Measurements from ENCODE around the gene ANKRD33. TPM values are rescaled to one million over a fixed set of nuclear protein-coding genes. Genes with fewer than 3 reads are reported as not detected.

The ANKRD33 gene
- total RNA-seq, 1 experiment from 2014 or later = 0.21 TPM

DNA sequence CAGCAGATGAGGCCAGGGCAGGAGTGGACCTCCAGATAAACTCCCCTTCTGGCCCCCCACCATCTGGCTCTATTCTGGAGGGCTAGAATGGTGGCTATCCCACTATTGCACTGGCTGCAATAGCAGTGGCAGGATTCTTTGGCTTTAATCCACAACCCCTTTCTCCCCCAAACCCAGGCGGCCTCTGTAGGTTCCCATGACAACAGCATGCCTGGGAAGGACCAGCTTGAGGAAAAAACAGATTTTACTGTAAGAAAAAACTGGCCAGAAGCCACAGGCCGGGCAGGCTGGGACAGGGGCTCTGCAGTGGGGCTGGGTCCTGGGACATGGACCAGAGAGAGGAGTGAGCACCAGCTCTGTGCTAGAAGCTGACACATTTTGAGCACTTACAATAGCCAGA, 50.0 kb downstream of the ANKRD33 start:
- no peaks in the 10 kb centered on the region for H3K4me1 ChIP-seq (ENCODE audit: control insufficient read depth, insufficient read depth, low read length)
- no peaks in the 10 kb centered on the region for H3K36me3 ChIP-seq (ENCODE audit: control insufficient read depth, insufficient read depth, low read length)
- H3K9me3 ChIP-seq (ENCODE audit: control insufficient read depth, insufficient read depth, low read depth, low read length) = no peaks in the 10 kb centered on the region
- DNase-seq (ENCODE audit: low read depth, low spot score) (no peak), ATAC-seq (no peak)
- no peak overlapping the region for H3K4me3 ChIP-seq (ENCODE audit: low read depth in 2 of 2, low read length in 2 of 2)
- H3K27me3 ChIP-seq (ENCODE audit: control insufficient read depth, insufficient read depth, low read length) = no peaks in the 10 kb centered on the region; the same call in 1 of the 2 replicates
- H3K27ac ChIP-seq (ENCODE audit: low read length) = no peak overlapping the region
- POLR2A ChIA-PET = no interaction called here
- in situ Hi-C loops (cut with HindIII; ENCODE audit: low pct_unique_long_range_greater_than_20kb, low sequenced_read_pairs) (no loop called here), intact Hi-C loops (cut with micrococcal nuclease; ENCODE audit: unreplicated experiment) (no loop called here)
- CTCF ChIA-PET = interaction anchor here (0.6 kb wide), 1 partner anchor 71 kb away, joined by 9 read pairs; no protein-coding TSS in a partner anchor
- BruUV-seq (replicated peaks) = no TSS peak
- TF ChIP-seq SIN3A (IDR thresholded peaks at IDR 0.05; ENCODE audit: borderline replicate concordance, insufficient read depth, low read depth, low read length) = no peak
- TF ChIP-seq, protein P1, sequence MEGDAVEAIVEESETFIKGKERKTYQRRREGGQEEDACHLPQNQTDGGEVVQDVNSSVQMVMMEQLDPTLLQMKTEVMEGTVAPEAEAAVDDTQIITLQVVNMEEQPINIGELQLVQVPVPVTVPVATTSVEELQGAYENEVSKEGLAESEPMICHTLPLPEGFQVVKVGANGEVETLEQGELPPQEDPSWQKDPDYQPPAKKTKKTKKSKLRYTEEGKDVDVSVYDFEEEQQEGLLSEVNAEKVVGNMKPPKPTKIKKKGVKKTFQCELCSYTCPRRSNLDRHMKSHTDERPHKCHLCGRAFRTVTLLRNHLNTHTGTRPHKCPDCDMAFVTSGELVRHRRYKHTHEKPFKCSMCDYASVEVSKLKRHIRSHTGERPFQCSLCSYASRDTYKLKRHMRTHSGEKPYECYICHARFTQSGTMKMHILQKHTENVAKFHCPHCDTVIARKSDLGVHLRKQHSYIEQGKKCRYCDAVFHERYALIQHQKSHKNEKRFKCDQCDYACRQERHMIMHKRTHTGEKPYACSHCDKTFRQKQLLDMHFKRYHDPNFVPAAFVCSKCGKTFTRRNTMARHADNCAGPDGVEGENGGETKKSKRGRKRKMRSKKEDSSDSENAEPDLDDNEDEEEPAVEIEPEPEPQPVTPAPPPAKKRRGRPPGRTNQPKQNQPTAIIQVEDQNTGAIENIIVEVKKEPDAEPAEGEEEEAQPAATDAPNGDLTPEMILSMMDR (IDR thresholded peaks at IDR 0.05) = no peak
- no peak for TF ChIP-seq TCF7L2 (IDR thresholded peaks at IDR 0.05; ENCODE audit: low read depth, low read length)

DNA sequence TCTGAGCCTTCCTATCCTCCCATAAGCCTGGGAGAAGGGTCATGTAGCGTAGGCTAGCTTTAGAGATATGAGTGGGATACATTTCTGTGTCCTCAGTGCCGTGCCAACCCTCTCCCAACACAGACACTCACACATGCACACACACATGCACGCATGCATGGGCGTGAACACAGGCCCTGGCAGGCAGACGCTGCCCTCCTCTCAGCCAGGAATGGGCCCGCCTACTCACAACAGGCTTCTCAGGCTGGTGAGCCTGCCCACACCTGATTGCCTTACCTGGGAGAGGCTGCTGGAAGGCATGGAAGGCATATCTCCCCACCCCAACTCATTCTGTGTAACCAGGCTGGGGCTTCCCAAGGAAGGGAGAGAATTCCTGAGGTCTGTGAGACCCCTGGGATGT, 50.8 kb downstream of the ANKRD33 start:
- Histone ChIP-seq H3K36me3 (ENCODE audit: control insufficient read depth, insufficient read depth, low read length) (no peaks in the 10 kb centered on the region), H3K27me3 (ENCODE audit: control insufficient read depth, insufficient read depth, low read length) (no peaks in the 10 kb centered on the region; the same call in 1 of the 2 replicates), H3K4me1 (ENCODE audit: control insufficient read depth, insufficient read depth, low read length) (no peaks in the 10 kb centered on the region), H3K27ac (ENCODE audit: low read length) (no peak overlapping the region), H3K9me3 (ENCODE audit: control insufficient read depth, insufficient read depth, low read depth, low read length) (no peaks in the 10 kb centered on the region), H3K4me3 (ENCODE audit: low read depth in 2 of 2, low read length in 2 of 2) (no peak overlapping the region)
- no TSS peak for BruUV-seq (replicated peaks)
- no peak for DNase-seq (ENCODE audit: low read depth, low spot score)
- no peak for ATAC-seq
- ChIA-PET CTCF (interaction anchor here (0.6 kb wide), 1 partner anchor 72 kb away, joined by 9 read pairs; no protein-coding TSS in a partner anchor), POLR2A (no interaction called here)
- in situ Hi-C loops (cut with HindIII; ENCODE audit: low pct_unique_long_range_greater_than_20kb, low sequenced_read_pairs) = no loop called here
- TF ChIP-seq POLR2AphosphoS5 (IDR thresholded peaks at IDR 0.05; ENCODE audit: low read depth, low read length) (no peak), SIN3A (IDR thresholded peaks at IDR 0.05; ENCODE audit: borderline replicate concordance, insufficient read depth, low read depth, low read length) (no peak)
- intact Hi-C loops (cut with micrococcal nuclease; ENCODE audit: unreplicated experiment) = no loop called here

DNA sequence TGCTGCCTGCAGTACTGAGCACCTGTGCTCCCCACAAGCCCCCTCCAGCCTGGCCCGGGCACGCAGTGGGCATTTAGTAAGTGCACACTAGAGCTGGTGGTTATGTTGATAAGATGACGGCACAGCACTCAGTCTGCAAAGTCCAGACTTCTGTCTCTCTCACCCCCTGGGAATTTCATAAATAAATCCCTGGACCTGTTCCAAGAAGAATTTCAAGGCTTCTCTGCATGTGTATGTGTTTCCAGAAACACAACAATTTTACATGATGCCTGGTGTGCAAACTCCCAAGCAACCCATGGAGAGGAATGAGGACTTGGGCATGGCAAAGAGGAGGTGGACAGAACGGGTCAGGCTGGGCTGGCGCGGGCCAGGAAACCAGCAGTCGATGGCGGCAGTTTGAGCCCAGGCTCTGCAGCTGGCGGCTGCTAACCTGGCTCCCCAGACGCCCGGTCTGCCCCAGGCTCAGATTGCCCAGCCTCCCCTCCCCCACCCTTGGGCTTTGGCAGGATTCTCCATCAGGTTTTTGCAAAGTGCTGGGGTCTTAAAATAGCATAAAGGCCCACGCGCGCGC, 53.2 kb downstream of the ANKRD33 start:
- ATAC-seq (no peak), DNase-seq (ENCODE audit: low read depth, low spot score) (no peak)
- BruUV-seq (replicated peaks) = no TSS peak
- in situ Hi-C loops (cut with HindIII; ENCODE audit: low pct_unique_long_range_greater_than_20kb, low sequenced_read_pairs) (no loop called here), intact Hi-C loops (cut with micrococcal nuclease; ENCODE audit: unreplicated experiment) (no loop called here)
- Histone ChIP-seq H3K27ac (ENCODE audit: low read length) (no peak overlapping the region), H3K27me3 (ENCODE audit: control insufficient read depth, insufficient read depth, low read length) (no peaks in the 10 kb centered on the region; the same call in 1 of the 2 replicates), H3K4me1 (ENCODE audit: control insufficient read depth, insufficient read depth, low read length) (no peaks in the 10 kb centered on the region), H3K36me3 (ENCODE audit: control insufficient read depth, insufficient read depth, low read length) (no peaks in the 10 kb centered on the region), H3K4me3 (ENCODE audit: low read depth in 2 of 2, low read length in 2 of 2) (no peak overlapping the region), H3K9me3 (ENCODE audit: control insufficient read depth, insufficient read depth, low read depth, low read length) (peaks cover 16% of the 10 kb centered on the region)
- ChIA-PET CTCF (no interaction called here), POLR2A (no interaction called here)
- TF ChIP-seq POLR2AphosphoS5 (IDR thresholded peaks at IDR 0.05; ENCODE audit: low read depth, low read length) = no peak
- TF ChIP-seq, protein P2, sequence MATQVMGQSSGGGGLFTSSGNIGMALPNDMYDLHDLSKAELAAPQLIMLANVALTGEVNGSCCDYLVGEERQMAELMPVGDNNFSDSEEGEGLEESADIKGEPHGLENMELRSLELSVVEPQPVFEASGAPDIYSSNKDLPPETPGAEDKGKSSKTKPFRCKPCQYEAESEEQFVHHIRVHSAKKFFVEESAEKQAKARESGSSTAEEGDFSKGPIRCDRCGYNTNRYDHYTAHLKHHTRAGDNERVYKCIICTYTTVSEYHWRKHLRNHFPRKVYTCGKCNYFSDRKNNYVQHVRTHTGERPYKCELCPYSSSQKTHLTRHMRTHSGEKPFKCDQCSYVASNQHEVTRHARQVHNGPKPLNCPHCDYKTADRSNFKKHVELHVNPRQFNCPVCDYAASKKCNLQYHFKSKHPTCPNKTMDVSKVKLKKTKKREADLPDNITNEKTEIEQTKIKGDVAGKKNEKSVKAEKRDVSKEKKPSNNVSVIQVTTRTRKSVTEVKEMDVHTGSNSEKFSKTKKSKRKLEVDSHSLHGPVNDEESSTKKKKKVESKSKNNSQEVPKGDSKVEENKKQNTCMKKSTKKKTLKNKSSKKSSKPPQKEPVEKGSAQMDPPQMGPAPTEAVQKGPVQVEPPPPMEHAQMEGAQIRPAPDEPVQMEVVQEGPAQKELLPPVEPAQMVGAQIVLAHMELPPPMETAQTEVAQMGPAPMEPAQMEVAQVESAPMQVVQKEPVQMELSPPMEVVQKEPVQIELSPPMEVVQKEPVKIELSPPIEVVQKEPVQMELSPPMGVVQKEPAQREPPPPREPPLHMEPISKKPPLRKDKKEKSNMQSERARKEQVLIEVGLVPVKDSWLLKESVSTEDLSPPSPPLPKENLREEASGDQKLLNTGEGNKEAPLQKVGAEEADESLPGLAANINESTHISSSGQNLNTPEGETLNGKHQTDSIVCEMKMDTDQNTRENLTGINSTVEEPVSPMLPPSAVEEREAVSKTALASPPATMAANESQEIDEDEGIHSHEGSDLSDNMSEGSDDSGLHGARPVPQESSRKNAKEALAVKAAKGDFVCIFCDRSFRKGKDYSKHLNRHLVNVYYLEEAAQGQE (IDR thresholded peaks at IDR 0.05; ENCODE audit: insufficient read depth in 1 of 2, low read depth in 2 of 2, low read length in 1 of 2) = no peak
- TF ChIP-seq, protein P1 (IDR thresholded peaks at IDR 0.05) = no peak
- no peak for TF ChIP-seq SIN3A (IDR thresholded peaks at IDR 0.05; ENCODE audit: borderline replicate concordance, insufficient read depth, low read depth, low read length)
- no peak for TF ChIP-seq TCF7L2 (IDR thresholded peaks at IDR 0.05; ENCODE audit: low read depth, low read length)

Data from Panc1 (cell line).